Stimulated activated CD8-positive, alpha-beta memory T cell treated with anti-CD3 and anti-CD28 coated beads, Interleukin-7, amount 100 ng/mL, for 1 hour (primary cell): Measurements from ENCODE around the gene UCK1.
"Not testable (repeated sequence)": the region's sequence is repeated elsewhere in the genome, so short reads cannot be mapped to it uniquely, and the experiment has no call there.

Source experiments
- DNase-seq, 2 donors: peaks; one replicate each; pipeline ENCODE4 v3.0.0-alpha.2; 2020; ENCODE audit warnings: low read depth in 2 of 2

UCK1 gene

DNA sequence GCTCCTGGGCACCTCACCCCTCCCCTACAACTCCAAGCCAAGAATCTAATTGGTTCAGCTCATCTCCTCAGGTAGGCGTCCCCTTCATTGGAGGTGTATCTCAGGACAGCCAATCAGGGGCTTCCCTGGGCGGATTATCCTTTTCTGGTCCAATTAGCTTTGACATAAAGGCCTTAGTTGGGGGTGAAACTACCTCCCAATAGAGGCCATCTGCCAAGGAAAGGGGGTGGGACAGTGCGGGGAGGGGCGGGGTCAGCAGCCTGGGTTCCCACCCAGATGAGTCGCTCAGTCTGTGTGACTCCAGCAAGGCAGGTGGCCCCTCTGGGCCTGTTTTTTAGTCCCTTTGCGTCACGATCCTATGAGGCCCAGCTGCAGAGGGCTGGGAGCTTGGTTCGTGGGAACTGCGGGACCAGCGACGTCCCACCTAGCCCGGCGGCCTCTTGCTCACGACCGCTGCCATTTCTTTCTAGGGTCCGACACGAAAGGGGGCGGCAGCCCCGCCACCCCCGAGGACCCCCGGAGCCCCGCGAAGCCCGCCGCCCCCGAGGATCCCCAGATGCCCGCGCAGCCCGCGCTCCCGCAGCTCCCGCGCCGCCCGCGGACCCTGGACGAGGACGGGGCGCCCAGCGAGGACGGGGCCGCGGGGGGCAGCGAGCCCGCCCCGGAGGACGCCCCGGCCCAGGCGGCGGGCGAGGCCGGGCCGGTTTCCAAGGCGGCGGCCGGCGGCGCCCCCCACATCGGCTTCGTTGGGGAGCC lies 23.2 kb upstream of the UCK1 start:
- DNase-seq: no peak

DNA sequence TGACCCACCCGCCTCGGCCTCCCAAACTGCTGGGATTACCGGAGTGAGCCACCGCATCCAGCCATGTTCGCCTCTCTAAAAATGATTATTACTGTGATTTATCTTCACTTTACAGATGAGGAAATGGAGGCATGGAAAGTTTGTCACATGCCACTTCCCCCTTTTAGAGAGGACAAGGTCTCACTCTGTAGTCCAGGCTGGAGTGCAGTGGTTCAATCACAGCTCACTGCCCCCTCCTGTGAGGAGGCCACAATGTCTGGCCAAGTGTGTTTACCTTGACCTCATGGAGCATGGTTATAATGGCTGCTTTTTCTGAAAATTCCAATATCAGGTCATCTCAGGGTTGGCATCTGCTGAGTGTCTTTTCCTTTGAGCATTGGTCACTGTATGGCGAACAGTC lies 21.0 kb upstream of the UCK1 start:
- no peak for DNase-seq

DNA sequence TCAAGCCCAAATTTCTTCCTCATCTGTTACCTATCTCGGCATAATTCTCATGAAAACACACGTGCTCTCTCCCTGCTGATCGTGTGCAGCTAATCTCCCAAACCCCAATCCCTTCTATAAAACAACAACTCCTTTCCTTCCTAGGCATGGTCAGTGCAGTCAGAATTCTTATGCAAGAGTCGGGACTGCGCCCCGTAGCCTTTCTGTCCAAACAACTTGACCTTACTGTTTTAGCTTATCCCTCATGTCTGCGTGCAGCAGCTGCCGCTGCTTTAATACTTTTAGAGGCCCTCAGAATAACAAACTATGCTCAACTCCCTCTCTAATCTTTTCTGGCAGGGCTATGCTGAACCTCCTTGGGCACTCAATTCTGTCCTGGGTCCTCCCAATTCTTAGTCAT lies 19.4 kb upstream of the UCK1 start:
- not testable (repeated sequence) for DNase-seq

DNA sequence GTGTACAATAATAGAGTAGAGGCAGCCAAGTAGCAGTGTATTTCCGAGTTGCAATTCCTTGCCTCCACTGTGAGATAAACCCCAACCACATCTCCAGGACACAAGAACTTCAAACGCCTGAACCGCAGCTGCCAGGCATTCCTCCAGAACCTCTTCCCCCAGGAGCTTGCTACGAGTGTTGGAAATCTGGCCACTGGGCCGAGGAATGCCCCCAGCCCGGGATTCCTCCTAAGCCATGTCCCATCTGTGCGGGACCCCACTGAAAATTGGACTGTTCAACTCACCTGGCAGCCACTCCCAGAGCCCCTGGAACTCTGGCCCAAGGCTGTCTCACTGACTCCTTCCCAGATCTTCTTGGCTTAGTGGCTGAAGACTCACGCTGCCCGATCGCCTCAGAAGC lies 18.1 kb upstream of the UCK1 start:
- DNase-seq: not testable (repeated sequence)

DNA sequence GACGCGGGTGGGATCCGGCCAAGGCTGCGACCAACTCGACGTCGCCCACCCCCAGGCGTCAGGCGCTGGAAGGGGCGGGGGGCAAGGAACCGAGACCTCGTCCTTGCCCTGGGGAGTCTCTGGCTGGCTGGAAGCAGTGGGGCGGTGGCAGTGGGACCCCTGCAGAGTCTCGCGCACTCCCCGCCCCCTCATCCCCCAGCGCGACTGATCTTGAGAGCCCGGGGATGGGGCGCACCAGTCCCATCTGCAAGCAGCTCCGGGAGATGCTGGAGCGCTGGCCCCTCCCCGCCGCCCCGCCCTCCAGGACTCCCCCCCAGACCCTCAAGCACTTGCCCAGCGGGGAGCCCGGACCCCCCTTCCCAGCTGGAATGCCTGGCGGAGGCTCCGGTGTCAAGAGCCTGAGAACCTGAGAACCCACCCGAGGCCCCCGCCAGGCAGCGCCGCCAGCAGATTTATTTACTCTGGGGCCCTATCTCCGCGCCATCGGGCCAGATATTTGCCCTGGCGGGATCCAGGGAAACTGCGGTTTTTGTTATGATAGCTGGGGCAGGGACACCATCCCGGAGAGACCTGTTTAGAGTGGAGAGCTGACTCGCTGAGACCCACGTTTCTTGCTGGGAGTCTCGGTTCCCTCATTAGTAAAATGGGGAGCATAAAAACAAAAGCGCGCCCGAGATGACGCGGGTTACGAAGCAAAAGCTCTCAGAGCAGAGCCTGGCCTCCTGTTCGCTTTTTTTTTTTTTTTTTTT lies 15.4 kb upstream of the UCK1 start:
- no peak for DNase-seq

DNA sequence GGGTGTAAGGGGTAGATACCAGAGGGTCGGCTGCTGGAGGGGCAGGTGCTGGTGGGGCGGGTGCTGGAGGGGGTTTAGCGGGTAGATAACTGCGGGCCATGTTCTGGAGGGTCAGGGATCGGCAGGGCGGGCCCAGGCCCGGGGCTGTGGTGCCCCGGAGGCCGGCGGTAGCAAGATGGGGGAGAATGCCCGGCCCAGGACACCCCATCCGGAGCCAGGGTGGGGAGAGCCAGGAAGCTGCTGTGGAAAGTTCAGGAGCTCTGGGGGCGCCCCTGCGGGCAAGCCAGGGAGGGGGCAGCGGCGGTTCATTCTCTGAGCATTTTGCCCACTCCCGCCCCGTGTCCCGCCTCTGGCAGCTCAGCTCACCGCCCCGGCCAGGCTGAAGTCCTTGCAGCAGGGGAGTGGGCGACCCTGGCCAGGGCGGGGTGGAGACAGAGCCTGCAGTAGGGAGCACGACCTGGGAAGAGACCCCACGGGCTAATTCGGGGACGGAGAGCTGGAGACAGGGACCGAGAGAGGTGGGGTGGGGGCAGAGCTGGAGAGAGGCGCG lies 14.8 kb upstream of the UCK1 start:
- no peak for DNase-seq

DNA sequence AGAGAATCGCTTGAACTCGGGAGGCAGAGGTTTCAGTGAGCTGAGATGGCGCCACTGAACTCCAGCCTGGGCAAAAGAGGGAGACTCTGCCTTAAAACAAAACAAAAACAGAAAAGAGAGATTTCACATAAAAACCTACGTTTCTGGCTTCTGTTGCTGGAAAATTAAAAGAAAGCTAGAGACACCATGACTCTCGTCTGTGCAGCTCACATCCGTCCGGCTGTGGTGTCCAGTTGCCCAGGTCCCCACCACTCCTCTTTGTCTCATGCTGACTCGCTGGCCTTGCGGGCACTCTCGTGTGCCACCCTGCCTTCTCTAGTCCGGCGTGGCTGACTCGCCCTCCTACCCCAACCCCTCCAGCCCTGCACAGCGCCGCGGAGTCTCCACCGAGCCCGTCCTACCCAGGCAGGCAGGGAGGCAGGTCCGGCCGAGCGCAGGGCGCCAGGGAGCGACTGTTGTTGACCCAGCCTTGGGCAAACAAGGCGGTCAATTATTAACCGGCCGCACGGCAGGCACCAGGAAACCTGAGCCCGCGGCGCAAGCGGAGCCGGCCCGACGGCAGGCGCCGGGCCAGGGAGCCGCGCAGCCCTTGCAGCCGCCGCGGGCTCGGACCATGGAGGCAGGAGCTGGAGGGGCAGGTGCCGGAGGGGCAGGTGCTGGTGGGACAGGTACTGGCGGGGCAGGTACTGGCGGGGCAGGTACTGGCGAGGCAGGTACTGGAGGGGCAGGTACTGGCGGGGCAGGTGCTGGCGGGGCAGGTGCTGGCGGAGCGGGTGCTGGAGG lies 14.1 kb upstream of the UCK1 start, which contains the start of gene PRRT1B:
Gene PRRT1B (plus strand): TSS at position 521 of the 783 bp plus-strand sequence. CDS start 93 bp downstream, at position 614.
- no peak for DNase-seq

DNA sequence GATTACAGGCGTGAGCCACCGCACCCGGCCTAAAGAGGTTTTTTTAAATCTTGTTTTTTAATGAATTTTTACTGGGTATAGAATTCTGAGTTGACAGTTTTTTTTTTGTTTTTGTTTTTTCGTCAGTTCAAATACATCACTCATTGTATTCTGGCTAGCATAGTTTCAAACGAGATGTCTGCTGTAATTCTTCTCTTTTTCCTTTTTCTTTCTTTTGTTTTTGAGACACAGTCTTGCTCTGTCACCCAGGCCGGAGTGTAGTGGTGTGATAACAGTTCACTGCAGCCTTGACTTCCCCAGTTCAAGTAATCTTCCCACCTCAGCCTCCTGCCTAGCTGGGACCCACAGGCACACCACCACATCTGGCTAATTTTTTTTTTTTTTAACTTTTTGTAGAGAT lies 12.1 kb upstream of the UCK1 start:
- no peak for DNase-seq

DNA sequence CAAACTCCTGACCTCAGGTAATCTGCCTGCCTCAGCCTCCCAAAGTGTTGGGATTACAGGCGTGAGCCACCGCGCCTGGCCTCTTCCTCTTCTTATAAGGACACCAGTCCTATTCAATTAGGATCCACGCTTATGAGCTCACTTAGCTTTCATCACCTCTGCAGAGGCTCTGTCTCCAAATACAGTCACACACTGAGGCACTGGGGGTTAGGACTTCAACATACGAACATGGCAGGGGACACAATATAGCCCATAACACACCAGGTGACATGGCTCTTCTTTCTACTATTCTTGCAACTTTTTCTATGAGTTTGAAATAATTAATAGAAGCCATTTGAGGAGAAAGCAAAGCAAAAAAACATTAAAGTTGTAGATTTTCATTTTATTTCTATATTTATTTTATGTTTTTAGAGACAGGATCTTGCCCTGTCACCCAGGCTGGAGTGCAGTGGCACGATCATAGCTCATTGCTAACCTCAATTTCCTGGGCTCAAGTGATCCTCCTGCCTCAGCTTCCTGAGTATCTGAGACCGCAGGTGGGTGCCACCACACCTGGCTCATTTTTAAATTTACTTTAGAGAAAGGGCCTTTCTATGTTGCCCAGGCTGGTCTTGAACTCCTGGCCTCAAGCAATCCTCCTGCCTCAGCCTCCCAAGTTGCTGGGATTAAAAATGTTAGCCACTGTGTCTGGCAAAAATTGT lies 8.3 kb upstream of the UCK1 start:
- DNase-seq: no peak

DNA sequence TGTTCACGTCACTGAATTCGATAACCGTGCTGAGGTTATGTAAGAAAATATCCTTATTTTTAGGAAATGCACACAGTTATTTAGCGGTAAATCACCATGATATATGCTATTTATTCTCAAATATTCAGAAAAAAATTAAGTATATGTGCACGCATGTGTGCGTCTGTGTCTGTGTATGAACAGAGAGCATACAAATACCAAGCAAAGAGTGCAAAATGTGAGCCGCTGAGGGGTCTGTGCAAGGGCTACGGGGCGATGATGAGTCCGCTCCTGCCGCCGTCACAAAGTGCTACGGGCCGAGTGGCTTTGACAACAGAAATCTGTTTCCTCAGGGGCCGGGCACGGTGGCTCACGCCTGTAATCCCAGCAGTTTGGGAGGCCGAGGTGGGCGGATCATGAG lies 6.9 kb upstream of the UCK1 start:
- DNase-seq: no peak

DNA sequence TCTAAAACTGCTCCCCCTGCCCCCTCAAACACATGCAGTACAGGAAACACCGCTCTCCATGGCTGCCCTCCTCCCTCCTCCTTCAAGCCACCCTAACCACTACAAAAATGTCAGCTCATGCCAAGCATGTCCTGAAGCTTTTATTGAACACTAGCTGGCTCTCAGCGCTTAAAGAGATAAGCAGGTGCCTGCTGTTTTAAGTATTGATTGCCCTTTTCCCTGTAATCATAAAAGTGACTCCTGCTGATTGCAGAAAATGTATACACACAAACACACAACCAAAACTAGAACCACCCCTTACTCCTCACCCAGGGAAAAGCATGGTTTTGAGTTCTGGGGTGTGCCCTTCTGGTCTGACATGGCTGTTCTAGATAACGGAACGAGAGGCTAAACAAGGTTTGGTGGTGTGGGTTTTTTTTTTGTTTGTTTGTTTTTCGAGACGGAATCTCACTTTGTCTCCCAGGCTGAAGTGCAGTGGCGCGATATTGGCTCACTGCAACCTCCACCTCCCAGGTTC lies 3.7 kb upstream of the UCK1 start:
- no peak for DNase-seq

DNA sequence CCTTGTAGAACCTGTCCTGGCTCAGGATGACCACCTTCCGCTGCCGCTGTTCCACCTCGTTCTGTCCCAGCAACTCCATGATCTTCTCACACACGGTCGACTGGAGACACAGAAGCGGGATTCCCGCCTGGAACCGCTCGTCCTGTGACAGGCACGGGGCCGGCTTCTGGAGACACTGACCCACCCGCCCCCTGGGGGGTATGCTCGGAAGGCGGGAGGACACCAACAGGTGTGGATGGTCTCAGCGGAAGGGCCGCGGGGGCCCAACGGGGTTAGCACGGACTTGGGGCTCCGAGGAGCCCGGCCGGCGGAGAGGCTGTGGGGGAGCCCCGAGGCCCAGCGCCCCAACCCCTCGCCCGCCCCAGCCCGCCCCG lies 530 bp downstream of the UCK1 start:
- DNase-seq: no peak

DNA sequence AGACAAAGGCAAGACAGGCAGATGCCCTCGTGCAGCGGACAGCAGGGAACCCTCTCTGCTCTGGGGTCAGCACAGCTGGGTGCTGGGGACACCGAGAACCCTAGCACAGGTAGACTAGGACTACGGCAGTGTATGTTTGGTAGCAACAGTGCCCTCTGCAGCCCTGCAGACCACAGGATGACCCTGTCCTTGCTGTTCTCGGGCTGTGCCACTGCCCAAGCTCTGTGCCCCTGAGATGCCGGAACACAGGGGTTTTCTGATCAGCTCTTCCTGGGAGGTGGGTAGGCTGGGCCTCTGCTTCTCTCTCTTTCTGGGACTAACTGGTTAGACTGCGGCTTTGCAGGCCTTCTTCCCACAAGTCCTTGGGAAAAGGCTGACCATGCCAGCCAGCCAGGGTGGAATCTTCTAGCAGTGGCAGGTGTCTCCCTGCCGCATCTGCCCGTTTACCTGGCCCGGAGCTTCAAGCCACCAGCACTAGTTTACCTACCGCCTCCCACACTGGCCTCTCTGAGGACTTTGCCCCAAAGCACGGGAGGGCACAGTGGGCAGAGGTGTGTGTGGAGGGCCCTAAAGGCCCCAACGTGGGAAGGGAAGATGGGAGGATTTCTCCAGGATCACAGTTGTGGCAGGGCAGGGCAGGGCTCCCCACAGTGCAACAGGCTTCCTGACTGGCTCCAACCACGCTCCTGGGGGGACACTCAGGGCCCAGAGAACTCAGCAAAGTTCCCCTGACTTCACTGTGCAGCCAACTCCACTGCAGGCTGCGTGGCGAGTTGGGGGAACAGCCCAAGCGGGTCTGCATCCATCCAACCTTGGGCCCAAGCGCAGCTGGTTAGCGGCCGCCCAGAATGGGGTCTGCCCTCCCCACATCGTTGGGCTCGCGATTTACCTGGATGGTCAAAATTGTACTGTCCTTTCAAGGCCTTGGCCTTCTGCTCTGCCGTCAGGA lies 1.2 kb downstream of the UCK1 start:
- no peak for DNase-seq

DNA sequence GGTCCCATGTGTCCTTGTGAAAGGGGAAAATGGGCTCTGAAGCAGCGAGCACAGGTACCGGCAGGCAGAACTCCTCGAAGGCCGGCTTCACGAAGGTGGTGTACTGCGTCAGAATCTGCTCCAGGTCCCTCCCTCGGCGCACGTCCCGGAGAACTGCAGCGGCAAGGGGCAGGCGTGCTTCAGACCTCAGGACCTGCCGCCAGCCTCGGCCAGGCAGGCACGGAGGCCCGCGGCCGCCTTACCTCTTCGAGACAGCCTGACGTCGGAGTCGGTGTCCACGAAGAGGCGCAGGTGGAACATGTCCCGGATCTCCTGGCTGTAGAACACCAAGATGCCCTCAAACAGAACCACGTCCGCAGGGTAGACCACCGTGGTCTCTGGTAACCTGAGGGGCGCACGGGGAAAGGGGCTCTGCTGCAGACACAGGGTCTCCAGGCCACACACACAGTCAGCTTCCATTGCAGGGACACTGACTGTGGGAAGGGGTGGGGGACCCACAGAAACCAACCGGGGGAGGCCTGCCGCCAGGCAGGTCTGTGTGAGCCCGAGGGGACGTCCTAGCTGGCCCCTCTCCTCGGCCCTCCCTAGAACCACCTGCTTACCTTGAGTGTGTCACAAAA lies 2.1 kb downstream of the UCK1 start:
- no peak for DNase-seq

DNA sequence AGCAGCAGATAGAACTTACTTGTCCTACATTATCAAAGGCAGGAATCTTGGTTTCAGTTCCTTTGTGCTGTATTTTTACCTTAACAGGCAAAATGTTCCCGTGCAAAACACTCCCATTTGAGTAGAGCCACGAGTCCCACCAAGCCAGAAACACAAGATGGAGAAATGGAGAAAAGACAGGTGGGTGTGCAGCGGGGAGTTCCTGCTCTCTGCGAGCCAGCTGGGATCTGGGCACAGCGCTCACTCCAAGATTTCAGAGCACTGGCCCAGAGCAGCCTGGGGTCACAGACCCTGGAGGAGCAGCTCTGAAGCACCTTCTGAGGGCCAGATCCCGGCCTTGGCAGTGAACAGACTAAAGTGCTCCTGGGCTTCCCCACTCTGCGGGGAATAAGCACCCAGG lies 2.9 kb downstream of the UCK1 start:
- DNase-seq: no peak

DNA sequence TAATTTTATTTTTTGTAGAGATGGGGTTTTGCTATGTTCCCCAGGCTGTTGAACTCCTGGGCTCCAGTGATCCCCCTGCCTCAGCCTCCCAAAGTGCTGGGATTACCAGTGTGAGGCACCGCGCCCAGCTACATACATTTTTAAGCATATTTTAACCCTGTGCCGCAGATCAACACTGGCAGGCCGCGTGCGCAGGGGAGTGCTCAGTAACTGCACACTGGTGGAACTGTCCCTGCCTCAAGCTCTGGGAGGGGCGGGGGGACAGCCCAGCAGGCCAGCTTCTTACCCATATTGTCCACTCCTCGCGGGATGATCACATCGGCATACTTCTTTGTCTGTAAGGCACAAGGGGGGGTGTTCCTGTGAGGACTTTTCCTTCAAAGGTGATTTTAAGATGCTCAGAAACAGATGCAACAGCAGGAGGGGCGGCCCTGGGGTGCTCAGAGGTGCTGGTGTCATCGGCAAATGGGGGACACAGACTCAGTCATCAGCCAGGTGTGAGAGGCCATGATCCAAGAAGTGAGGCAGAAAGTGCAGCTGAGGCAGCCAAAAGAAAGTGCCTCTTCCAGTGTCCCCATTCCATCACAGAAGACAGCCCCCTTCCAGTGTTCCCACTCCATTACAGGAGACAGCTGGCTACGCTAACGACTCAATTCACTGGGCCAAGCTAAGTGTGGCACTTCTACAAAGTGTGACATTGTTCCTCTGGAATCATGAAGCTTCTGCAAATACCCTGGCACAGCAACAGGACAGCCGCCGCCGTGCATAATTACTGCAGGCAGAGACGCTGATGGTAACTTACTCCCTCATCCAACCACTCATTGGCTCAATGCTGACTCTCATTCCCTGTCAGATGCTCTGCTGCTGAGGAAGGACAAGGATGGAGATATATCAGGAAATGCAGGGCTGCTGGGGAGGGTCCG lies 5.2 kb downstream of the UCK1 start:
- DNase-seq: no peak

DNA sequence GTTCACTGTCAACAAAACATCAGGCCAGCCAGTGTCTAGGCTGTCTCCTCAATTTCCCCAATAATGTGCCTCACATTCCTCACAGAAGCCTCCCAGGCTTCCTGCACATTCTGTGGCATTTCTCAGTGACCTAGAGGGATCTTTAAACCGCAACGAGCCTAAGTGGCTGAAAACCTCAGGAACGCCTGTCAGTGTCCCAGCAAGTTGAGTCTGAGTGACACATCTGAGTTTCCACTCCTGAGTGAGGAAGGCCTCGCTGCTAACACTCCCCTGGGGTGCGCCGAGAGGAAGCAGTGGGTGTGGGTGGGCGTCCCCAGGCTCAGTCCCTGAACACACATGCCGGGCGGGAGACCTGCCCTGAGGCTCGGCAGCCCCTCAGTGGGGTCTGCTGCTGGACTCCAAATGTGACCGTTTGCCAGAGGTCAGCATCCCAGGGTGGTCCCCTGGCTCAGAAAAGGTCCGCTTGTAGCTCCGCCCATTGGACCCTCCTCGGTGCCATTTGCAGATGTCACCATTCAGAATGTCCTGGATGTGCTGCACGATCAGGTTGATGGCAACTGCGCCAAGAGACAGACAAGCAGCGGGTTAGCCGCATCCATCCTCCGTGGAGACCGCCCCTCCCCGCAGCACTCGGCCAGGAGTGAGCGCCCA lies 6.3 kb downstream of the UCK1 start:
- no peak for DNase-seq
